MM.1S (cell line): ENCODE results near the gene HAUS1.

Experiments used
- EZH2phosphoT487 ChIP-seq: fragments of 300-600 bp; sonication (generic); IDR thresholded peaks from 2 replicates; pipeline ENCODE4 v1.6.1; 2018; ENCODE audit warnings: antibody characterized with exemption, low read length
- TF ChIP-seq, protein P1 (sequence below): fragments of 300-600 bp; sonication (generic); IDR thresholded peaks from 2 replicates; pipeline ENCODE4 v1.5.1; 2016; ENCODE audit warnings: antibody characterized with exemption, low read length, mixed read lengths

GRCh38 chr18:46164920-46165319 lies 60.7 kb downstream of the HAUS1 start:
- no peak for TF ChIP-seq EZH2phosphoT487
- TF ChIP-seq, protein P1, sequence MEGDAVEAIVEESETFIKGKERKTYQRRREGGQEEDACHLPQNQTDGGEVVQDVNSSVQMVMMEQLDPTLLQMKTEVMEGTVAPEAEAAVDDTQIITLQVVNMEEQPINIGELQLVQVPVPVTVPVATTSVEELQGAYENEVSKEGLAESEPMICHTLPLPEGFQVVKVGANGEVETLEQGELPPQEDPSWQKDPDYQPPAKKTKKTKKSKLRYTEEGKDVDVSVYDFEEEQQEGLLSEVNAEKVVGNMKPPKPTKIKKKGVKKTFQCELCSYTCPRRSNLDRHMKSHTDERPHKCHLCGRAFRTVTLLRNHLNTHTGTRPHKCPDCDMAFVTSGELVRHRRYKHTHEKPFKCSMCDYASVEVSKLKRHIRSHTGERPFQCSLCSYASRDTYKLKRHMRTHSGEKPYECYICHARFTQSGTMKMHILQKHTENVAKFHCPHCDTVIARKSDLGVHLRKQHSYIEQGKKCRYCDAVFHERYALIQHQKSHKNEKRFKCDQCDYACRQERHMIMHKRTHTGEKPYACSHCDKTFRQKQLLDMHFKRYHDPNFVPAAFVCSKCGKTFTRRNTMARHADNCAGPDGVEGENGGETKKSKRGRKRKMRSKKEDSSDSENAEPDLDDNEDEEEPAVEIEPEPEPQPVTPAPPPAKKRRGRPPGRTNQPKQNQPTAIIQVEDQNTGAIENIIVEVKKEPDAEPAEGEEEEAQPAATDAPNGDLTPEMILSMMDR = no peak
